GM12892 (cell line): ENCODE data around the gene TBC1D4.

ENCODE experiments used
- POLR2A ChIP-seq: IDR thresholded peaks from 2 replicates; pipeline ENCODE4 v1.6.1; 2011; ENCODE audit warnings: low read depth, low read length, control low read depth
- POLR2AphosphoS5 ChIP-seq: IDR thresholded peaks from 2 replicates; pipeline ENCODE4 v1.6.1; 2011; ENCODE audit warnings: low read depth, low read length, control low read depth

DNA sequence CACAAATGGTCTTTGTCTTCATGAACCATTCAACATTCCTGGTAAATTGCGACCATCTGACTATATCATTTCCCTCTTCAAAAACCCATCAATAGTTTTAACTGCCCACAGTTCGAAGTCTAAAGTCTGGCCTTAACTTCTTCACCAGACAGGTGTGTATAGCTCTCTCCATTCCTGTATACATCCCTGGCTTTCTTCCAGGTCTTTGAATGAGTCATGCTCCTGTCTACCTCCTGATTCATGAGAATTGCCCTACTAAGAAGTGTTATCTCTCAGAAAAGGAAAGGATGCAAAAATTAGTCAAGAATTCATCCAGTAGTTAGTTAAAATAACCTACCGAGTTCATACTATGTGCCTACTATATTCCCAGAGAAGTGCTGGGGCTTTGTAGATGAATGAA is 225.0 kb downstream of the TBC1D4 start:
- no peak for TF ChIP-seq POLR2AphosphoS5
- no peak for TF ChIP-seq POLR2A
